ENCODE results near the gene EMB. TPM values are rescaled to one million over a fixed set of nuclear protein-coding genes. Genes with fewer than 3 reads are reported as not detected.
"Not testable (repeated sequence)": the region's sequence is repeated elsewhere in the genome, so short reads cannot be mapped to it uniquely, and the experiment has no call there.

The EMB gene
- total RNA-seq, 1 donor from 2014 or later, result 35.3 TPM

DNA sequence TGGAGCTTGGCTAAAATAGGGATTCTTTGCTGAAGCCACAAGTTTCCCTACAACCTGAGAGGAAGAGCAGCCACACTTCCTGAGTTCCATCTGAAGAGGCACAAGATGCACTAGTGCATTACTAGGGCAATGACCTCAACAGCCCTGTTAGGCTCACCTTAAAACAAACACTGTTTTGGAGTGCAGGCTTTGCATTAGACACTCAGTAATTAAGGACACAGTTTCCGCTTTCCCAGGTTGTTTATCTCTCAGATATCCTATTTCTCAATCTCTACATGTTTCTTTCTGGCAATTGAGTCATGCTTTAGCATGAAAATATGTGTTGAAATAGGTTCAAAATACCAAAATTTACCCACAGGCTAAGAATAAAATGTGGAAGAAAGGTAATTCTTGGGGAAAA, 34.2 kb downstream of the EMB start:
- Histone ChIP-seq H3K4me3 (no peak overlapping the region), H3K36me3 (no peaks in the 10 kb centered on the region), H3K27me3 (no peaks in the 10 kb centered on the region), H3K27ac (no peak overlapping the region), H3K9me3 (no peaks in the 10 kb centered on the region), H3K4me1 (no peaks in the 10 kb centered on the region)
- TF ChIP-seq, protein P1, sequence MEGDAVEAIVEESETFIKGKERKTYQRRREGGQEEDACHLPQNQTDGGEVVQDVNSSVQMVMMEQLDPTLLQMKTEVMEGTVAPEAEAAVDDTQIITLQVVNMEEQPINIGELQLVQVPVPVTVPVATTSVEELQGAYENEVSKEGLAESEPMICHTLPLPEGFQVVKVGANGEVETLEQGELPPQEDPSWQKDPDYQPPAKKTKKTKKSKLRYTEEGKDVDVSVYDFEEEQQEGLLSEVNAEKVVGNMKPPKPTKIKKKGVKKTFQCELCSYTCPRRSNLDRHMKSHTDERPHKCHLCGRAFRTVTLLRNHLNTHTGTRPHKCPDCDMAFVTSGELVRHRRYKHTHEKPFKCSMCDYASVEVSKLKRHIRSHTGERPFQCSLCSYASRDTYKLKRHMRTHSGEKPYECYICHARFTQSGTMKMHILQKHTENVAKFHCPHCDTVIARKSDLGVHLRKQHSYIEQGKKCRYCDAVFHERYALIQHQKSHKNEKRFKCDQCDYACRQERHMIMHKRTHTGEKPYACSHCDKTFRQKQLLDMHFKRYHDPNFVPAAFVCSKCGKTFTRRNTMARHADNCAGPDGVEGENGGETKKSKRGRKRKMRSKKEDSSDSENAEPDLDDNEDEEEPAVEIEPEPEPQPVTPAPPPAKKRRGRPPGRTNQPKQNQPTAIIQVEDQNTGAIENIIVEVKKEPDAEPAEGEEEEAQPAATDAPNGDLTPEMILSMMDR (IDR thresholded peaks at IDR 0.05), result no peak
- no peak for DNase-seq
- intact Hi-C loops (cut with DNase I), result no loop called here
- ATAC-seq, result no peak

DNA sequence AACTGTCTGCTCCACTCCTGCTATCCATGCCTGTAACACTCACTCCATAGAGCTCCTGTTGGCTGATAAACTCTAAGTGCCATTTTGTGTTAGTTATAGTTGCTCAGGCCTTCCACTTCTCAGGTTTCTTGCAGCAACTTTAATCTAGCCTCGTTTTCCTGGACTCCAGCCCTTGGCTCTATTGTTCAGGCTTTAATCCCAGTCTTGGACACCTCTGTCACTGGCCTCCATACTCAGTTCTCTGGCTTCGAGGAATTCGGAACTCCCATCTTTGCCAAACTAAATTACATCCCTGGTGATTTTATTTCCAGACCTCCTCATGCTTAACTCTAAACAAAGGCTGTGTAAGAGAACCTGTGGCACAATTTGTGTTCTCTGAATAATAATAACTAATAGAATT, 39.8 kb downstream of the EMB start:
- TF ChIP-seq, protein P1 (IDR thresholded peaks at IDR 0.05), result no peak
- no peaks in the 10 kb centered on the region for H3K27me3 ChIP-seq
- H3K4me1 ChIP-seq, result no peaks in the 10 kb centered on the region
- H3K4me3 ChIP-seq, result no peak overlapping the region
- H3K27ac ChIP-seq, result no peak overlapping the region
- no peak for DNase-seq
- intact Hi-C loops (cut with DNase I), result no loop called here
- no peaks in the 10 kb centered on the region for H3K9me3 ChIP-seq
- ATAC-seq, result no peak
- H3K36me3 ChIP-seq, result no peaks in the 10 kb centered on the region

DNA sequence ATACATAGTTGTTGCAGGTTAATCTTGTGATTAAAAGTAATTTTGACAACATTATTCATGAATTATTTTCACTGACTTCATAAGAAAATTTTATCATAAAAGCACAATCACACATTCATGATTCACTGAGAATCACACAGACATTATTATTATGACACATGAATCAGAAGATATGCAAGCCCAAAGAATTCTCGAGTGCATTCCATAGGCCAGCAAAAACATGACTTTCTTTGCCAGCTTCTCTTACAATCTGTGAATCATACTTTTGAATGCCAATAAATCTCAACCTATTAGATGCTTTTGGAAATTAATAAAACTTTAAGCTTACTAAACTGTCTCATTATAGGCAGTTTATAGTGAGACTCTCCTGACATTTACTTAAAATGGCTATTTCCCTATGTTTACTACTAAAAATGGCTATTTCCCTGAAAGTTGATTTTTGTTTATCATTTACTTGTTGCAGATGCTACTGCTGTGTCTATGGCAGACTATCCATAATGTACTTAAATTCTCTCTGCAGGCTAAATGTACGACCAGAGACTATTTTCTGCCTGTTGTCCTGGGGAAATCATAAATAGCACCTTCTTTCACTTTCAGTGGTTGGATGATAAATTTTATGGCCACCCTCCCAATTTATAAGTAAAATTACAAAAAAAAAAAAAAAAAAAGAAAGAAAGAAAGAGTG, 47.0 kb downstream of the EMB start:
- H3K27me3 ChIP-seq; H3K4me3 ChIP-seq; DNase-seq; H3K27ac ChIP-seq; intact Hi-C loops (cut with DNase I); H3K9me3 ChIP-seq; H3K36me3 ChIP-seq; ATAC-seq; H3K4me1 ChIP-seq: not testable (repeated sequence)

DNA sequence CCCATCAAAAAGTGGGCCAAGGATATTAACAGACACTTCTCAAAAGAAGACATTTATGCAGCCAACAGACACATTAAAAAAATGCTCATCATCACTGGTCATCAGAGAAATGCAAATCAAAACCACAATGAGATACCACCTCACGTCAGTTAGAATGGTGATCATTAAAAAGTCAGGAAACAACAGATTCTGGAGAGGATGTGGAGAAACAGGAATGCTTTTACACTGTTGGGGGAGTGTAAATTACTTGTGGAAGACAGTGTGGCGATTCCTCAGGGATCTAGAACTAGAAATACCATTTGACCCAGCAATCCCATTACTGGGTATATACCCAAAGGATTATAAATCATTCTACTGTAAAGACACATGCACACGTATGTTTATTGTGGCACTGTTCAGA, 48.8 kb downstream of the EMB start:
- H3K9me3 ChIP-seq; H3K4me1 ChIP-seq; H3K36me3 ChIP-seq; ATAC-seq; H3K27ac ChIP-seq; H3K27me3 ChIP-seq; H3K4me3 ChIP-seq; DNase-seq; intact Hi-C loops (cut with DNase I): not testable (repeated sequence)

DNA sequence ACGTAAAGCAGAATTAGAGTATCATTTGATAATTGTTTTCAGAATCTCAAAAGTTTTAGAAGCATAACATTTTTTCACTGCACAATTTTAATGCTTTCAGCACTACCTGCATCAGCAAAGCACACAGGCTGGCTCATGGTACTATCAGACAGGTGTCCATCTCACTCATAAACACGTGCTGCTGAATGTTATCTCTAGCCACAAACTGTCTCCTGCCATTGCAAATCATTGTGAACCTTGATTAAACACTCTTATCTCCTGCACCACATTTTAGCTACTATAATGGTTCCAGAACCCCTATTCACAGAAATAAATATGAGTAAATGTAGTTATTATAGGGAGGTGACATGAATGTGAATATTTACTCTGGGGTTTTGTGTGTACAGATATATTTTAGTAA, 56.7 kb downstream of the EMB start:
- intact Hi-C loops (cut with DNase I); DNase-seq: not testable (repeated sequence)

DNA sequence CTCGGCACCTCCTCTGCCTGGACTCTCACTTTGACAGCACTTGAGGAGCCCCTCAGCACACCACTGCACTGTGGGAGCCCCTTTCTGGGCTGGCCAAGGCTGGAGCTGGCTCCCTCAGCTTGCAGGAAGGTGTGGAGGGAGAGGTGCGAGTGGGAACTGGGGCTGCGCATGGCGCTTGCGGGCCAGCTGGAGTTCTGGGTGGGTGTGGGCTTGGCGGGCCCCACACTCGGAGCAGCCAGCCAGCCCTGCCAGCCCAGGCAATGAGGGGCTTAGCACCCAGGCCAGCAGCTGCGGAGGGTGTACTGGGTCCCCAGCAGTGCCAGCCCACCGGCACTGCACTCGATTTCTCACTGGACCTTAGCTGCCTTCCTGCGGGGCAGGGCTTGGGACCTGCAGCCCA, 64.4 kb downstream of the EMB start:
- H3K4me1 ChIP-seq; ATAC-seq; intact Hi-C loops (cut with DNase I); H3K4me3 ChIP-seq; H3K9me3 ChIP-seq; H3K27me3 ChIP-seq; H3K36me3 ChIP-seq; H3K27ac ChIP-seq; DNase-seq: not testable (repeated sequence)

More for the DNA sequence above, 56.7 kb downstream of the EMB start:
- not testable (repeated sequence) for H3K36me3 ChIP-seq, ATAC-seq, H3K4me1 ChIP-seq, H3K9me3 ChIP-seq, H3K4me3 ChIP-seq, H3K27ac ChIP-seq, H3K27me3 ChIP-seq

DNA sequence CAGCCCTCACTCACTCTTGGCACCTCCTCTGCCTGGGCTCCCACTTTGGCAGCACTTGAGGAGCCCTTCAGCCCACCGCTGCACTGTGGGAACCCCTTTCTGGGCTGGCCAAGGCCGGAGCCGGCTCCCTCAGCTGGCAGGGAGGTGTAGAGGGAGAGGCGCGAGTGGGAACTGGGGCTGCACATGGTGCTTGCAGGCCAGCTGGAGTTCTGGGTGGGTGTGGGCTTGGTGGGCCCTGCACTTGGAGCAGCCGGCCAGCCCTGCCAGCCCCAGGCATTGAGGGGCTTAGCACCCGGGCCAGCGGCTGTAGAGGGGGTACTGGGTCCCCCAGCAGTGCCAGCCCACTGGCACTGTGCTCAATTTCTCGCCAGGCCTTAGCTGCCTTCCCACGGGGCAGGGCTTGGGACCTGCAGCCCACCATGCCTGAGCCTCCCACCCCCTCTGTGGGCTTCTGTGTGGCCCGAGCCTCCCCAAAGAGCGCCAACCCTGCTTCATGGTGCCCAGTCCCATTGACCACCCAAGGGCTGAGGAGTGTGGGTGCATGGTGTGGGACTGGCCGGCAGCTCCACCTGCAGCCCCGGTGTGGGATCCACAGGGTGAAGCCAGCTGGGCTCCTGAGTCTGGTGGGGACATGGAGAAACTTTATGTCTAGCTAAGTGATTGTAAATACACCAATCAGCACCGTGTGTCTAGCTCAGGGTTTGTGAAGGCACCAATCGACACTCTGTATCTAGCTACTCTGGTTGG, 71.6 kb downstream of the EMB start:
- H3K4me3 ChIP-seq; H3K27ac ChIP-seq; H3K4me1 ChIP-seq; H3K9me3 ChIP-seq; ATAC-seq; H3K27me3 ChIP-seq; H3K36me3 ChIP-seq; intact Hi-C loops (cut with DNase I); DNase-seq: not testable (repeated sequence)

DNA sequence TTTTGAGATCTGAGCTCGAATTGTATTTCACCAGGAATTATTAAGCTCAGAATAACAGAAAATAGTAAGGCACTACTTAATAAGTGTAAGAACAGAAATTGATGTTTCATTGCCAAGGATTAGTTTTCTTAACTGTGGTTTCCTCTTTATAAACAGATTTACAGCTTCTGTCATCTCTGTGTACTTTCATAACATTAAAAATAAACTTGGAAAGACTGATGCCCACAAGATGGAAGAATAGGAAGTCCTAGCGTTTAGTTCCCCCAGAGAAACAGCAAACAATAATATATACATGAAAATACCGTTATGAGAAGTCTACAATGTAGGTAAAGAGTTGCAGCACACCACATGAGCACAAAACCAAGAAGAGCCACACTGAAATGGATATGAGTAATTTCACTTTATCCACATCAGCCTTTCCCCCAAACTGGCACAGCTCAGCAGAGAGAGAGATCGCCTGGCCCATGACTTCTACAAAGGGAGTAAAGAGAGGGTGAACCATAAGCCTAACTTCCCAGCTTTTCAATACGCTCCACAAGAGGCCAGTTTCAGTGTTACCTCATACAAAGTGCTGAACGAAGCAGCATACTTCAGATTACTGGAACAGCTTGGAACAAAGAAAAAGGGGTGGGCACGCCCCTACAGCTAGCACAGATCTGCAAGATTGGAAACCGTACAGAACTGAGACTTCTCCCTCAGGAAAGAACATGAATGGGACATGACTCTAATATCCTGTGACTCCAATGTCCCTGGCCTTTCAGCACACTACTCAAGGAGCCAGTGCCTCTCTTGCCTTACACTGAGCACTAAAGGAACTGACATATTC, 75.4 kb downstream of the EMB start:
- no peak for ATAC-seq
- no peaks in the 10 kb centered on the region for H3K9me3 ChIP-seq
- H3K36me3 ChIP-seq, result no peaks in the 10 kb centered on the region
- DNase-seq, result no peak
- no peaks in the 10 kb centered on the region for H3K4me1 ChIP-seq
- no peak overlapping the region for H3K27ac ChIP-seq
- H3K4me3 ChIP-seq, result no peak overlapping the region
- TF ChIP-seq, protein P1 (IDR thresholded peaks at IDR 0.05), result no peak
- intact Hi-C loops (cut with DNase I), result no loop called here
- H3K27me3 ChIP-seq, result no peaks in the 10 kb centered on the region

DNA sequence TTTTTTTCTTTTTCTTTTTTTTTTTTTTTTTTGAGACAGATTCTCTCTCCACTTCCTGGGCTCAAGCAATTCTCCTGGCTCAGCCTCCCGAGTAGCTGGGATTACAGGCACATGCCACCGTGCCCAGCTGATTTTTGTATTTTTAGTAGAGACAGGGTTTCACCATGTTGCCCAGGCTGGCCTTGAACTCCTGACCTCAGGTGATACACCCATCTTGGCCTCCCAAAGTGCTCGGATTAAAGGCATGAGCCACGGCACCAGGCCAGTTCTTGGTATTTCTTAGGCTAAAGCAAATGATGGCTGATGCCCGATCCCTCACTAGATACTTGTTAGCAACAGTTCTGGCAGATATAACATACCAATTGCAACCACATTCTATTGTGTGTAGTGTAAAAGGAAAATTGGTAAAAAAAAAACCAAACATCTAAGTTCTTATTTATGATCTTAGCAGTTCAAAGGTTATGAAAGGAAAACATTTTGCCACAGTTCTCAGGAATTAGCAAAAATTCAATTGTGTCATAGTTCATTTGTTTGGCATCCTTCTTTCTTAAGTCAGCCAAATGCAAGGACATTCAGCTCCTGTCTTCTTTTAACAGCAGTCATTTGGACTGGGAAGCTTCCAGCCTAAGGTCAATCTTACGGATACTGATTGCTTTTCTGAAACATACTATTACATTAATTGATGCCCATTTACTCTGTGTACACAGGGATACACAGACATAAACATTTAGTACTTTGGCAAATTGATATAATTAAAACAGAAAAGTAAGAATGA, 76.4 kb downstream of the EMB start:
- H3K4me1 ChIP-seq; H3K9me3 ChIP-seq; DNase-seq; intact Hi-C loops (cut with DNase I); H3K4me3 ChIP-seq; H3K36me3 ChIP-seq; H3K27me3 ChIP-seq; ATAC-seq; H3K27ac ChIP-seq: not testable (repeated sequence)

Measured in upper lobe of right lung (tissue), 1 donor.